NT2/D1 (cell line): ENCODE results near the gene AKR1D1.
"Not testable (repeated sequence)": the region's sequence is repeated elsewhere in the genome, so short reads cannot be mapped to it uniquely, and the experiment has no call there.

Source experiments
- DNase-seq: peaks from one replicate; pipeline ENCODE4 v3.0.0-alpha.2; 2011; ENCODE audit warnings: low read depth, low spot score
- H3K27me3 ChIP-seq: 2 replicates; pipeline ENCODE4 v1.6.0; 2011; ENCODE audit warnings: mild to moderate bottlenecking; ENCODE audit not compliant: insufficient read length, insufficient read depth
- H3K36me3 ChIP-seq: 2 replicates; pipeline ENCODE4 v1.6.1; 2011; ENCODE audit warnings: mild to moderate bottlenecking, low read length, mixed read lengths; ENCODE audit not compliant: insufficient read depth, insufficient read length
- H3K4me1 ChIP-seq: 2 replicates; pipeline ENCODE4 v1.5.1; 2011; ENCODE audit not compliant: insufficient read depth, insufficient read length
- H3K4me3 ChIP-seq: 2 replicates; pipeline ENCODE4 v1.5.1; 2011; ENCODE audit warnings: low read depth; ENCODE audit not compliant: insufficient read length
- H3K9ac ChIP-seq: 2 replicates; pipeline ENCODE4 v1.6.0; 2011; ENCODE audit warnings: low read depth; ENCODE audit not compliant: insufficient read length
- H3K9me3 ChIP-seq: 2 replicates; pipeline ENCODE4 v1.5.1; 2011; ENCODE audit warnings: mild to moderate bottlenecking, low read length; ENCODE audit not compliant: insufficient read depth
- SUZ12 ChIP-seq: IDR thresholded peaks from 2 replicates; pipeline ENCODE4 v1.6.1; 2011; ENCODE audit not compliant: insufficient read length, insufficient read depth; ENCODE audit errors: extremely low read depth
- YY1 ChIP-seq: IDR thresholded peaks from 2 replicates; pipeline ENCODE4 v1.6.1; 2011; ENCODE audit not compliant: insufficient read length, insufficient read depth
- ZNF274 ChIP-seq: IDR thresholded peaks from 2 replicates; pipeline ENCODE4 v1.6.1; 2011; ENCODE audit warnings: mild to moderate bottlenecking, low read depth, low read length

The AKR1D1 gene

GRCh38 chr7:138033241-138033640, 43.0 kb upstream of the AKR1D1 start:
- Histone ChIP-seq H3K27me3 (no peaks in the 10 kb centered on the region), H3K4me3 (no peak overlapping the region), H3K9ac (no peak overlapping the region), H3K9me3 (peaks cover 34% of the 10 kb centered on the region), H3K4me1 (no peaks in the 10 kb centered on the region), H3K36me3 (no peaks in the 10 kb centered on the region)
- no peak for TF ChIP-seq ZNF274
- no peak for TF ChIP-seq YY1
- no peak for TF ChIP-seq SUZ12
- DNase-seq = no peak

GRCh38 chr7:138036135-138036534, 40.1 kb upstream of the AKR1D1 start:
- no peaks in the 10 kb centered on the region for H3K4me1 ChIP-seq
- H3K4me3 ChIP-seq = no peak overlapping the region
- DNase-seq = no peak
- peaks cover 34% of the 10 kb centered on the region for H3K9me3 ChIP-seq
- no peak for TF ChIP-seq SUZ12
- no peak for TF ChIP-seq ZNF274
- TF ChIP-seq YY1 = no peak
- no peaks in the 10 kb centered on the region for H3K36me3 ChIP-seq
- no peak overlapping the region for H3K9ac ChIP-seq
- no peaks in the 10 kb centered on the region for H3K27me3 ChIP-seq

GRCh38 chr7:138040063-138040462, 36.2 kb upstream of the AKR1D1 start:
- not testable (repeated sequence) for H3K27me3 ChIP-seq, H3K36me3 ChIP-seq, H3K4me3 ChIP-seq, H3K4me1 ChIP-seq, H3K9ac ChIP-seq, DNase-seq
- peaks cover 26% of the 10 kb centered on the region for H3K9me3 ChIP-seq

- no peaks in the 10 kb centered on the region for H3K36me3 ChIP-seq
- no peaks in the 10 kb centered on the region for H3K27me3 ChIP-seq
These were observed 31.4 kb upstream of the AKR1D1 start for GRCh38 chr7:138044897-138045296.

GRCh38 chr7:138047907-138048306, 28.4 kb upstream of the AKR1D1 start:
- no peak for DNase-seq
- H3K4me3 ChIP-seq = no peak overlapping the region
- no peak overlapping the region for H3K9ac ChIP-seq
- no peaks in the 10 kb centered on the region for H3K36me3 ChIP-seq
- H3K9me3 ChIP-seq = no peaks in the 10 kb centered on the region
- no peak for TF ChIP-seq ZNF274
- no peak for TF ChIP-seq YY1
- H3K4me1 ChIP-seq = no peaks in the 10 kb centered on the region
- H3K27me3 ChIP-seq = no peaks in the 10 kb centered on the region

More at GRCh38 chr7:138044897-138045296, 31.4 kb upstream of the AKR1D1 start:
- Histone ChIP-seq H3K9me3 (no peaks in the 10 kb centered on the region), H3K9ac (no peak overlapping the region), H3K4me3 (no peak overlapping the region), H3K4me1 (no peaks in the 10 kb centered on the region)
- TF ChIP-seq ZNF274 (no peak), YY1 (no peak), SUZ12 (no peak)
- DNase-seq = no peak

- no peaks in the 10 kb centered on the region for H3K27me3 ChIP-seq
- H3K36me3 ChIP-seq = no peaks in the 10 kb centered on the region
- no peaks in the 10 kb centered on the region for H3K9me3 ChIP-seq
- TF ChIP-seq SUZ12 (no peak), YY1 (no peak), ZNF274 (no peak)
- H3K9ac ChIP-seq = no peak overlapping the region
- no peak overlapping the region for H3K4me3 ChIP-seq
- no peak for DNase-seq
- no peaks in the 10 kb centered on the region for H3K4me1 ChIP-seq
These were observed 26.6 kb upstream of the AKR1D1 start for GRCh38 chr7:138049505-138050116.

GRCh38 chr7:138051712-138052247, 24.5 kb upstream of the AKR1D1 start:
- H3K4me1 ChIP-seq, H3K27me3 ChIP-seq, H3K4me3 ChIP-seq, H3K9ac ChIP-seq, H3K36me3 ChIP-seq, DNase-seq, H3K9me3 ChIP-seq: not testable (repeated sequence)

- no peak overlapping the region for H3K4me3 ChIP-seq
- H3K27me3 ChIP-seq = no peaks in the 10 kb centered on the region
- H3K9me3 ChIP-seq = no peaks in the 10 kb centered on the region
- no peaks in the 10 kb centered on the region for H3K4me1 ChIP-seq
- TF ChIP-seq ZNF274 (no peak), YY1 (no peak), SUZ12 (no peak)
- no peaks in the 10 kb centered on the region for H3K36me3 ChIP-seq
- no peak for DNase-seq
- H3K9ac ChIP-seq = no peak overlapping the region
These were observed 23.6 kb upstream of the AKR1D1 start for GRCh38 chr7:138052696-138053095.

GRCh38 chr7:138055698-138056097, 20.6 kb upstream of the AKR1D1 start:
- H3K9me3 ChIP-seq, DNase-seq, H3K4me1 ChIP-seq, H3K9ac ChIP-seq, H3K4me3 ChIP-seq, H3K36me3 ChIP-seq, H3K27me3 ChIP-seq: not testable (repeated sequence)
